WTC11 (cell line): ENCODE data around the gene PLEKHN1. TPM values are rescaled to one million over a fixed set of nuclear protein-coding genes. Genes with fewer than 3 reads are reported as not detected.

Experiments
- ATAC-seq: fragments of 200-7000 bp; cut with Tn5 transposase; 2 replicates; pipeline ENCODE4 v1.10.0; 2021; ENCODE audit warnings: mild to moderate bottlenecking, moderate library complexity
- CTCF ChIA-PET: fragments of 300-600 bp; sonication (Branson Sonifier 250); formaldehyde crosslinking; loops from one replicate; lab custom pipeline; 2021; ENCODE audit warnings: antibody characterized with exemption; lab: Charles Lee
- POLR2A ChIA-PET: fragments of 350-600 bp; sonication (Branson Sonifier 250); formaldehyde crosslinking; loops from one replicate; lab custom pipeline; 2021; ENCODE audit warnings: antibody characterized with exemption; lab: Charles Lee
- DNase-seq: peaks from one replicate; pipeline ENCODE4 v3.0.0; 2021; ENCODE audit warnings: low spot score
- H3K27ac Mint-ChIP-seq: 2 replicates; pipeline ENCODE4 v1.8.0; 2021; ENCODE audit warnings: mixed read lengths
- H3K27me3 Mint-ChIP-seq: 2 replicates; pipeline ENCODE4 v1.8.0; 2021; ENCODE audit warnings: low read depth, mild to moderate bottlenecking, moderate library complexity, mixed read lengths
- H3K36me3 Mint-ChIP-seq: 2 replicates; pipeline ENCODE4 v1.8.0; 2021; ENCODE audit warnings: mixed read lengths
- H3K4me1 Mint-ChIP-seq: 2 replicates; pipeline ENCODE4 v1.8.0; 2022; ENCODE audit warnings: mixed read lengths
- H3K4me3 Mint-ChIP-seq: 2 replicates; pipeline ENCODE4 v1.8.0; 2021; ENCODE audit warnings: mild to moderate bottlenecking, moderate library complexity, mixed read lengths
- H3K9me3 Mint-ChIP-seq: 2 replicates; pipeline ENCODE4 v1.8.0; 2021; ENCODE audit warnings: mixed read lengths
- ATF3 ChIP-seq: sonication (generic); formaldehyde crosslinking; conservative IDR thresholded peaks from 2 replicates; pipeline ENCODE4 v1.8.1; 2022; ENCODE audit warnings: mild to moderate bottlenecking, missing genetic modification reagents
- FOXP1 ChIP-seq: sonication (generic); formaldehyde crosslinking; IDR thresholded peaks from 2 replicates; pipeline ENCODE4 v1.8.0; 2022; ENCODE audit warnings: missing genetic modification reagents, mild to moderate bottlenecking, moderate library complexity, borderline replicate concordance
- FOXP4 ChIP-seq: sonication (generic); formaldehyde crosslinking; IDR thresholded peaks from 2 replicates; pipeline ENCODE4 v1.8.0; 2022; ENCODE audit warnings: mild to moderate bottlenecking, missing genetic modification reagents
- HMGXB4 ChIP-seq: sonication (generic); formaldehyde crosslinking; IDR thresholded peaks from 2 replicates; pipeline ENCODE4 v1.8.1; 2023; ENCODE audit warnings: mild to moderate bottlenecking, moderate library complexity, missing genetic modification reagents
- RELA ChIP-seq: sonication (generic); formaldehyde crosslinking; IDR thresholded peaks from 2 replicates; pipeline ENCODE4 v1.8.1; 2022; ENCODE audit warnings: missing genetic modification reagents, mild to moderate bottlenecking, borderline replicate concordance
- ZNF232 ChIP-seq: sonication (generic); formaldehyde crosslinking; IDR thresholded peaks from 2 replicates; pipeline ENCODE4 v1.8.0; 2022; ENCODE audit warnings: mild to moderate bottlenecking, missing genetic modification reagents
- ZNF423 ChIP-seq: fragments of 250-450 bp; sonication (Bioruptor Pico); IDR thresholded peaks from 2 replicates; pipeline ENCODE4 v2.1.2; 2022; ENCODE audit warnings: mild to moderate bottlenecking, moderate library complexity
- total RNA-seq: library from RNA; stranded (reverse); gene quantifications from 3 replicates; pipeline ENCODE4 v1.2.3, GENCODE V29; 2021

The PLEKHN1 gene
- total RNA-seq, 1 experiment from 2014 or later = 3.4 TPM

GRCh38 chr1:932776-933602 lies 33.3 kb upstream of the PLEKHN1 start:
- no peak overlapping the region for H3K4me3 Mint-ChIP-seq
- peaks cover 85% of the 10 kb centered on the region for H3K27me3 Mint-ChIP-seq
- H3K36me3 Mint-ChIP-seq = no peaks in the 10 kb centered on the region

GRCh38 chr1:933603-933940 lies 32.7 kb upstream of the PLEKHN1 start:
- peaks cover 85% of the 10 kb centered on the region for H3K27me3 Mint-ChIP-seq
- ChIA-PET POLR2A (interaction anchor here (0.8 to 1.0 kb wide), 2 partner anchors 9 to 13 kb away, joined by 3 read pairs; no protein-coding TSS in a partner anchor), CTCF (interaction anchor here (0.7 to 1.8 kb wide), 5 partner anchors 13 to 125 kb away, joined by 3 to 6 read pairs (median 4); partner anchors contain the start of gene HES4)

More at GRCh38 chr1:932776-933602, 33.3 kb upstream of the PLEKHN1 start:
- Mint-ChIP-seq H3K27ac (no peak overlapping the region), H3K9me3 (no peaks in the 10 kb centered on the region), H3K4me1 (peaks cover 10% of the 10 kb centered on the region)
- TF ChIP-seq FOXP4 (CRISPR knock-in tag) = no peak
- no peak for TF ChIP-seq RELA (CRISPR knock-in tag)
- POLR2A ChIA-PET = interaction anchor here (0.8 to 1.0 kb wide), 2 partner anchors 10 to 12 kb away, joined by 3 read pairs; no protein-coding TSS in a partner anchor
- no peak for ATAC-seq
- no peak for DNase-seq
- CTCF ChIA-PET = interaction anchor here (0.7 to 1.8 kb wide), 5 partner anchors 12 to 126 kb away, joined by 3 to 6 read pairs (median 4); partner anchors contain the start of gene HES4

GRCh38 chr1:934991-935750 lies 31.1 kb upstream of the PLEKHN1 start:
- H3K4me1 Mint-ChIP-seq = peaks cover 14% of the 10 kb centered on the region
- H3K36me3 Mint-ChIP-seq = no peaks in the 10 kb centered on the region
- ATAC-seq (no peak), DNase-seq (no peak)
- CTCF ChIA-PET = no interaction called here
- TF ChIP-seq FOXP1 (CRISPR knock-in tag) (peak; percentile 43; the same call in 1 of the 2 replicates), ZNF232 (CRISPR knock-in tag) (no peak), HMGXB4 (peak; percentile 71; the same call in 1 of the 2 replicates)
- H3K27me3 Mint-ChIP-seq = peaks cover 84% of the 10 kb centered on the region
- POLR2A ChIA-PET = no interaction called here
- peak overlapping the region; percentile 76; the same call in 1 of the 2 replicates for H3K27ac Mint-ChIP-seq
- no peaks in the 10 kb centered on the region for H3K9me3 Mint-ChIP-seq
- peak overlapping the region; percentile 60 for H3K4me3 Mint-ChIP-seq

More at GRCh38 chr1:933603-933940, 32.7 kb upstream of the PLEKHN1 start:
- H3K36me3 Mint-ChIP-seq = no peaks in the 10 kb centered on the region
- ATAC-seq = peak; percentile 12; the same call in 1 of the 2 replicates
- no peaks in the 10 kb centered on the region for H3K9me3 Mint-ChIP-seq
- H3K27ac Mint-ChIP-seq = no peak overlapping the region
- no peak for DNase-seq
- no peak for TF ChIP-seq ATF3 (CRISPR knock-in tag)
- no peak overlapping the region for H3K4me3 Mint-ChIP-seq
- H3K4me1 Mint-ChIP-seq = peaks cover 10% of the 10 kb centered on the region

- POLR2A ChIA-PET = no interaction called here
- no peak for TF ChIP-seq ZNF423
- 0 out of 2 replicates have a peak, but pooled peaks have one; percentile 13 for TF ChIP-seq HMGXB4
- TF ChIP-seq, all 79 proteins: peak for 1
- peak; percentile 56 for DNase-seq
- Mint-ChIP-seq H3K27me3 (peaks cover 83% of the 10 kb centered on the region), H3K4me3 (peak overlapping the region; percentile 60), H3K9me3 (no peaks in the 10 kb centered on the region), H3K36me3 (no peaks in the 10 kb centered on the region), H3K4me1 (peaks cover 14% of the 10 kb centered on the region), H3K27ac (no peak overlapping the region)
- CTCF ChIA-PET = no interaction called here
- peak; percentile 28 for ATAC-seq
Measured at GRCh38 chr1:935751-936231, 30.5 kb upstream of the PLEKHN1 start.
